ENCODE data around the gene PRPF19. TPM values are rescaled to one million over a fixed set of nuclear protein-coding genes. Genes with fewer than 3 reads are reported as not detected.

Gene PRPF19
- polyA plus RNA-seq, 1 of the 3 experiments (the other 2 are of a cell fraction) = 58.9 TPM

- no peak for TF ChIP-seq REST (IDR thresholded peaks at IDR 0.05; ENCODE audit: low read depth, low read length)
- TF ChIP-seq EP300 (IDR thresholded peaks at IDR 0.05; ENCODE audit: borderline replicate concordance in 1 of 2, low read depth in 1 of 2, low read length in 1 of 2) = no peak
- no peak for TF ChIP-seq USF1 (IDR thresholded peaks at IDR 0.05; ENCODE audit: borderline replicate concordance, low read depth)
- TF ChIP-seq RXRA (IDR thresholded peaks at IDR 0.05; ENCODE audit: borderline replicate concordance, low read depth) = no peak
These were observed 26.4 kb upstream of the PRPF19 start (continued) for GRCh38 chr11:60932605-60933356.

GRCh38 chr11:60931917-60932316, 25.5 kb upstream of the PRPF19 start:
- Histone ChIP-seq H3K9me3 (no peaks in the 10 kb centered on the region), H4K20me1 (ENCODE audit: insufficient read depth) (no peaks in the 10 kb centered on the region), H3K4me2 (no peak overlapping the region), H2AFZ (ENCODE audit: low read depth) (no peak overlapping the region), H3F3A (replicated peaks; ENCODE audit: insufficient read depth) (no peaks in the 10 kb centered on the region), H3K9ac (no peak overlapping the region), H3K9me2 (no peaks in the 10 kb centered on the region), H3K36me3 (replicated peaks in 1 of 2; ENCODE audit: control insufficient read depth in 1 of 2, insufficient read depth in 2 of 2, low read length in 1 of 2) (peaks cover 0 to 57% of the 10 kb centered on the region in 2 experiments), H3K4me3 (ENCODE audit: low read depth in 2 of 2, low read length in 1 of 2) (no peak overlapping the region), H3K27ac (ENCODE audit: low read depth in 2 of 2, low read length in 1 of 2) (no peak overlapping the region), H3K79me2 (ENCODE audit: insufficient read depth) (no peaks in the 10 kb centered on the region), H3K27me3 (ENCODE audit: insufficient read depth) (no peaks in the 10 kb centered on the region), H3K4me1 (ENCODE audit: control insufficient read depth in 1 of 2, insufficient read depth in 2 of 2, low read depth in 1 of 2, low read length in 1 of 2) (peaks cover 0 to 2% of the 10 kb centered on the region in 2 experiments; a peak in 1 of 4 replicates)
- CTCF ChIA-PET = interaction anchor here (0.8 to 2.5 kb wide), 4 partner anchors 14 to 255 kb away, joined by 3 to 7 read pairs (median 4); no protein-coding TSS in a partner anchor
- no peak for DNase-seq
- POLR2A ChIA-PET = no interaction called here
- WGBS (ENCODE audit: low lambda C conversion rate) = 96% methylated on average over 9 of the region's 9 CpGs
- no peak for TF ChIP-seq USF1 (IDR thresholded peaks at IDR 0.05; ENCODE audit: borderline replicate concordance, low read depth)
- no peak for TF ChIP-seq TEAD4 (IDR thresholded peaks at IDR 0.05; ENCODE audit: borderline replicate concordance, insufficient read depth)
- no peak for TF ChIP-seq MEF2A (IDR thresholded peaks at IDR 0.05; ENCODE audit: borderline replicate concordance, low read depth)
- TF ChIP-seq NRF1 (IDR thresholded peaks at IDR 0.05; ENCODE audit: low read depth, low read length) = no peak
- no peak for TF ChIP-seq MAX (IDR thresholded peaks at IDR 0.05; ENCODE audit: low read depth)
